Astrocyte (in vitro differentiated cells and primary cell): ENCODE results near the gene ZFTA. TPM values are rescaled to one million over a fixed set of nuclear protein-coding genes. Genes with fewer than 3 reads are reported as not detected.

Experiments
- DNase-seq: peaks from one replicate; pipeline ENCODE4 v3.0.0-alpha.2; 2010; ENCODE audit warnings: low read depth
- FAIRE-seq: peaks from 2 replicates; lab custom pipeline; 2011; peaks lifted over from hg19 to GRCh38; lab: Jason Lieb, UNC
- H2AFZ ChIP-seq: 2 replicates; pipeline ENCODE4 v1.6.0; 2012; ENCODE audit warnings: low read depth, low read length, inconsistent platforms
- H3K27ac ChIP-seq: 2 replicates; pipeline ENCODE4 v1.5.1; 2011; ENCODE audit warnings: low read depth, low read length, inconsistent platforms
- H3K27me3 ChIP-seq: 2 replicates; pipeline ENCODE4 v1.6.0; 2011; ENCODE audit warnings: low read length, inconsistent platforms; ENCODE audit not compliant: insufficient read depth
- H3K36me3 ChIP-seq: 2 replicates; pipeline ENCODE4 v1.5.1; 2011; ENCODE audit warnings: low read length, inconsistent platforms; ENCODE audit not compliant: insufficient read depth
- H3K4me1 ChIP-seq: 2 replicates; pipeline ENCODE4 v1.5.1; 2011; ENCODE audit warnings: low read length, inconsistent platforms; ENCODE audit not compliant: insufficient read depth
- H3K4me2 ChIP-seq: 2 replicates; pipeline ENCODE4 v1.6.0; 2012; ENCODE audit warnings: low read length, inconsistent platforms
- H3K4me3 ChIP-seq: 2 replicates; pipeline ENCODE4 v1.5.1; 2011; ENCODE audit warnings: low read depth, mild to moderate bottlenecking, low read length, inconsistent platforms; ENCODE audit not compliant: insufficient read depth
- H3K79me2 ChIP-seq: 2 replicates; pipeline ENCODE4 v1.6.0; 2012; ENCODE audit warnings: mild to moderate bottlenecking, low read length, inconsistent platforms; ENCODE audit not compliant: insufficient read depth
- H3K9ac ChIP-seq: 2 replicates; pipeline ENCODE4 v1.6.0; 2012; ENCODE audit warnings: mild to moderate bottlenecking, low read length, inconsistent platforms
- H3K9me3 ChIP-seq: 2 replicates; pipeline ENCODE4 v1.5.1; 2012; ENCODE audit warnings: low read depth, mild to moderate bottlenecking, low read length, inconsistent platforms; ENCODE audit not compliant: insufficient read depth
- H4K20me1 ChIP-seq: 2 replicates; pipeline ENCODE4 v1.6.0; 2012; ENCODE audit warnings: low read length, inconsistent platforms; ENCODE audit not compliant: insufficient read depth
- H3K27ac Mint-ChIP-seq: one replicate; pipeline ENCODE4 v1.8.0; 2021; ENCODE audit warnings: mild to moderate bottlenecking, mixed read lengths; ENCODE audit not compliant: unreplicated experiment
- H3K27me3 Mint-ChIP-seq: one replicate; pipeline ENCODE4 v1.8.0; 2021; ENCODE audit warnings: low read depth, mixed read lengths; ENCODE audit not compliant: unreplicated experiment
- H3K36me3 Mint-ChIP-seq: one replicate; pipeline ENCODE4 v1.8.0; 2021; ENCODE audit warnings: low read depth, mixed read lengths; ENCODE audit not compliant: unreplicated experiment
- H3K4me1 Mint-ChIP-seq: one replicate; pipeline ENCODE4 v1.8.0; 2021; ENCODE audit warnings: low read depth, mixed read lengths; ENCODE audit not compliant: unreplicated experiment
- H3K4me3 Mint-ChIP-seq: one replicate; pipeline ENCODE4 v1.8.0; 2021; ENCODE audit warnings: mild to moderate bottlenecking, moderate library complexity, mixed read lengths; ENCODE audit not compliant: unreplicated experiment
- H3K9me3 Mint-ChIP-seq: one replicate; pipeline ENCODE4 v1.8.0; 2021; ENCODE audit warnings: mild to moderate bottlenecking, mixed read lengths; ENCODE audit not compliant: unreplicated experiment
- EZH2 ChIP-seq: IDR thresholded peaks from 2 replicates; pipeline ENCODE4 v1.6.1; 2012; ENCODE audit warnings: mild to moderate bottlenecking, low read length, inconsistent platforms; ENCODE audit not compliant: insufficient read depth
- total RNA-seq: library from RNA; stranded (reverse); gene quantifications from 2 replicates; pipeline ENCODE4 v1.2.1, GENCODE V29; 2021
- TF ChIP-seq, protein P1 (sequence below): IDR thresholded peaks from 2 replicates; pipeline ENCODE4 v1.5.1; 2011; ENCODE audit warnings: low read depth, mild to moderate bottlenecking, inconsistent platforms, low read length, moderate library complexity; ENCODE audit not compliant: insufficient read depth

ZFTA gene
- total RNA-seq, 1 donor from 2014 or later = 31.2 TPM

DNA sequence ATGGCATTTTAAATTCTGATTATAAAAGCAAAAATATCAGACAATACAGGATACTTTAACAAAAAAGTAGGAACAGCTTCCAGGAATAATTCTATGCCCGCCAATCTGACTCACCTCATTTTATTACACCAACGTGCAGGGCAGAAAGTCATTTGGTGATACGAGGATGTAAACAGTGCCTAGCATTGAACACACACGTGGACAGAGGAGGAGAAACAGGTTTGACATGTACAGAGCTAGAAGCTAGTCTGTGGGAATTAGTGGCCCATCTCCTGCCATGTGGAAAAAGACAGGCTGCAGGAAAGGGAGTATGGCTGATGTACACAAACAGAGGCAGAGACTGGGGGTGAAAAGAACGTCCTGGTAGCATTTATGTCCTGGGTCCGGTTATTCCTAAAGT lies 35.7 kb upstream of the ZFTA start:
- H3K4me3 ChIP-seq = no peak overlapping the region
- H3K4me3 Mint-ChIP-seq = no peak overlapping the region
- FAIRE-seq = no peak
- no peaks in the 10 kb centered on the region for H3K36me3 ChIP-seq
- H3K9me3 ChIP-seq = no peaks in the 10 kb centered on the region
- no peak overlapping the region for H2AFZ ChIP-seq
- no peaks in the 10 kb centered on the region for H3K36me3 Mint-ChIP-seq
- no peak for DNase-seq
- H3K4me1 Mint-ChIP-seq = peaks cover 3% of the 10 kb centered on the region
- H3K4me1 ChIP-seq = no peaks in the 10 kb centered on the region
- no peaks in the 10 kb centered on the region for H3K9me3 Mint-ChIP-seq
- H3K27ac Mint-ChIP-seq = no peak overlapping the region
- H3K79me2 ChIP-seq = no peaks in the 10 kb centered on the region
- no peaks in the 10 kb centered on the region for H4K20me1 ChIP-seq
- no peak overlapping the region for H3K9ac ChIP-seq
- no peaks in the 10 kb centered on the region for H3K27me3 ChIP-seq
- H3K27me3 Mint-ChIP-seq = no peaks in the 10 kb centered on the region
- TF ChIP-seq EZH2 = no peak
- TF ChIP-seq, protein P1, sequence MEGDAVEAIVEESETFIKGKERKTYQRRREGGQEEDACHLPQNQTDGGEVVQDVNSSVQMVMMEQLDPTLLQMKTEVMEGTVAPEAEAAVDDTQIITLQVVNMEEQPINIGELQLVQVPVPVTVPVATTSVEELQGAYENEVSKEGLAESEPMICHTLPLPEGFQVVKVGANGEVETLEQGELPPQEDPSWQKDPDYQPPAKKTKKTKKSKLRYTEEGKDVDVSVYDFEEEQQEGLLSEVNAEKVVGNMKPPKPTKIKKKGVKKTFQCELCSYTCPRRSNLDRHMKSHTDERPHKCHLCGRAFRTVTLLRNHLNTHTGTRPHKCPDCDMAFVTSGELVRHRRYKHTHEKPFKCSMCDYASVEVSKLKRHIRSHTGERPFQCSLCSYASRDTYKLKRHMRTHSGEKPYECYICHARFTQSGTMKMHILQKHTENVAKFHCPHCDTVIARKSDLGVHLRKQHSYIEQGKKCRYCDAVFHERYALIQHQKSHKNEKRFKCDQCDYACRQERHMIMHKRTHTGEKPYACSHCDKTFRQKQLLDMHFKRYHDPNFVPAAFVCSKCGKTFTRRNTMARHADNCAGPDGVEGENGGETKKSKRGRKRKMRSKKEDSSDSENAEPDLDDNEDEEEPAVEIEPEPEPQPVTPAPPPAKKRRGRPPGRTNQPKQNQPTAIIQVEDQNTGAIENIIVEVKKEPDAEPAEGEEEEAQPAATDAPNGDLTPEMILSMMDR = no peak
- no peak overlapping the region for H3K27ac ChIP-seq
- no peak overlapping the region for H3K4me2 ChIP-seq

DNA sequence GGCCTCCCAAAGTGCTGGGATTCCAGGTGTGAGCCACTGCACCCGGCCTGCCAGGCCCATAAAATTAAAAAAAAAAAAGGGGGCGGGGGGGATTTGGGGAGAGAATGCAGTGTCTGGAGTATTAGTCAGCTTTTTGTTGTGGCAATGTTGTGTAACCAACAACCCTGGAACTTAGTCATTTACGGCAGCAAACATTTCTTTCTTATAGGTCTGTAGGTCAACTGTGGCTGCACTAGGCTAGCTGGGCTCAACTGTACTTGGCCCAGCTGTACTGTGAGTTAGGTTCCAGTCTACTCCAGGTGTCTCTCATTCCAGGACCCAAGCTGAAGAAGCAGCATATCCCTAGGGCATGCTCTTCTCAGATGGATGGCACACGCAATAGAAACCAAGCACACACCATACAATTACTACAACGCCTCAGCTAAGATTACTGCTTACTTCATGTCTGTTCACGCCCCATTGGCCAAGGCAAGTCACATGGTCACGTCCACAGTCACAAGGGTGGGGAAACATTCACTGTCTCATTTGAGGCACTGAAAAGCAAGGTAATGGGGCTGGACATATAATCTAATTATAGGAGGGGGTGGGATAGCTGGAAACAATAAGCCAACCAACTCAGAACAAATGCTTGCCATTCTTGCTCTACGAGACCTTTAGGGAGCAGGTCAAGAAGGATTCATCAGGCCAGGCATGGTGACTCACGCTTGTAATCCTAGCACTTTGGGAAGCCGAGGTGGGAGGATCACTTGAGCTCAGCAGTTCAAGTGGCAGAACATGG lies 34.3 kb upstream of the ZFTA start:
- H3K36me3 Mint-ChIP-seq = no peaks in the 10 kb centered on the region
- peaks cover 3% of the 10 kb centered on the region for H3K4me1 Mint-ChIP-seq
- no peaks in the 10 kb centered on the region for H3K79me2 ChIP-seq
- H3K4me3 ChIP-seq = no peak overlapping the region
- H3K27ac Mint-ChIP-seq = peak overlapping the region; percentile 34
- H3K36me3 ChIP-seq = no peaks in the 10 kb centered on the region
- H4K20me1 ChIP-seq = no peaks in the 10 kb centered on the region
- no peak overlapping the region for H3K4me3 Mint-ChIP-seq
- H2AFZ ChIP-seq = no peak overlapping the region
- no peaks in the 10 kb centered on the region for H3K4me1 ChIP-seq
- TF ChIP-seq EZH2 = no peak
- no peaks in the 10 kb centered on the region for H3K27me3 Mint-ChIP-seq
- no peak for FAIRE-seq
- H3K9me3 Mint-ChIP-seq = peaks cover 2% of the 10 kb centered on the region
- H3K9ac ChIP-seq = no peak overlapping the region
- no peaks in the 10 kb centered on the region for H3K27me3 ChIP-seq
- DNase-seq = peak; percentile 8
- no peaks in the 10 kb centered on the region for H3K9me3 ChIP-seq
- H3K4me2 ChIP-seq = no peak overlapping the region
- H3K27ac ChIP-seq = no peak overlapping the region

DNA sequence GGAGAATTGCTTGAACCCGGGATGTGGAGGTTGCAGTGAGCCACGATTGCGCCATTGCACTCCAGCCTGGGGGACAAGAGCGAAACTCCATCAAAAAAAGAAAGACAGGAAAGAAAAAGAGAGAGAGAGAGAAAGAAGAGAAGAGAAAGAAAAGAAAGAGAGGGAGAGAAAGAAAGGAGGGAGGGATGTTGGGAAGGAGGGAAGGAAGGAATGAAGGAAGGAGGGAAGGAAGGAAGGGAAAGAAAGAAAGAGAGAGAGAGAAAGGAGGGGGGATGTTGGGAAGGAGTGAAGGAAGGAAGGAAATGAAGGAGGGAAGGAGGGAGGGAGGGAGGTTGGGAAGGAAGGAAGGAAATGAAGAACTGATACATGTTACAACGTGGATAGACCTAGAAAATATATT lies 32.3 kb upstream of the ZFTA start:
- no peaks in the 10 kb centered on the region for H4K20me1 ChIP-seq
- DNase-seq = no peak
- H3K36me3 Mint-ChIP-seq = no peaks in the 10 kb centered on the region
- H3K27ac ChIP-seq = no peak overlapping the region
- no peaks in the 10 kb centered on the region for H3K4me1 ChIP-seq
- peaks cover 10% of the 10 kb centered on the region for H3K9me3 Mint-ChIP-seq
- no peak overlapping the region for H3K4me3 ChIP-seq
- no peak for FAIRE-seq
- no peaks in the 10 kb centered on the region for H3K27me3 ChIP-seq
- no peak overlapping the region for H3K9ac ChIP-seq
- H3K4me1 Mint-ChIP-seq = peaks cover 3% of the 10 kb centered on the region
- TF ChIP-seq EZH2 = no peak
- TF ChIP-seq, protein P1 = no peak
- H3K79me2 ChIP-seq = no peaks in the 10 kb centered on the region
- no peaks in the 10 kb centered on the region for H3K9me3 ChIP-seq
- H2AFZ ChIP-seq = no peak overlapping the region
- no peak overlapping the region for H3K27ac Mint-ChIP-seq
- H3K4me3 Mint-ChIP-seq = no peak overlapping the region
- H3K4me2 ChIP-seq = no peak overlapping the region
- H3K36me3 ChIP-seq = no peaks in the 10 kb centered on the region
- H3K27me3 Mint-ChIP-seq = no peaks in the 10 kb centered on the region
